Osteocyte (in vitro differentiated cells): ENCODE results near the gene OTOGL. TPM values are rescaled to one million over a fixed set of nuclear protein-coding genes. Genes with fewer than 3 reads are reported as not detected.

Source experiments
- DNase-seq: peaks from one replicate; pipeline ENCODE4 v3.0.0; 2021; ENCODE audit warnings: mixed read lengths; ENCODE audit not compliant: unreplicated experiment; ENCODE audit errors: extremely low spot score
- H3K27ac Mint-ChIP-seq: one replicate; pipeline ENCODE4 v1.8.0; 2021; ENCODE audit warnings: mild to moderate bottlenecking, mixed read lengths; ENCODE audit not compliant: unreplicated experiment
- H3K27me3 Mint-ChIP-seq: one replicate; pipeline ENCODE4 v1.8.0; 2021; ENCODE audit warnings: mixed read lengths; ENCODE audit not compliant: unreplicated experiment
- H3K36me3 Mint-ChIP-seq: one replicate; pipeline ENCODE4 v1.8.0; 2021; ENCODE audit warnings: mixed read lengths; ENCODE audit not compliant: unreplicated experiment
- H3K4me1 Mint-ChIP-seq: one replicate; pipeline ENCODE4 v1.8.0; 2021; ENCODE audit warnings: mixed read lengths; ENCODE audit not compliant: unreplicated experiment
- H3K4me3 Mint-ChIP-seq: one replicate; pipeline ENCODE4 v1.8.0; 2021; ENCODE audit warnings: mild to moderate bottlenecking, moderate library complexity, mixed read lengths; ENCODE audit not compliant: unreplicated experiment
- H3K9me3 Mint-ChIP-seq: one replicate; pipeline ENCODE4 v1.8.0; 2021; ENCODE audit warnings: mixed read lengths; ENCODE audit not compliant: unreplicated experiment
- total RNA-seq: library from RNA; stranded (reverse); gene quantifications from 2 replicates; pipeline ENCODE4 v1.2.1, GENCODE V29; 2021
- TF ChIP-seq, protein P1 (sequence below): fragments of 200-600 bp; sonication (generic); IDR thresholded peaks from 2 replicates; pipeline ENCODE4 v1.5.0; 2021; ENCODE audit warnings: antibody characterized with exemption, mild to moderate bottlenecking, moderate library complexity

Gene OTOGL
- total RNA-seq, 1 donor from 2014 or later: 0.19 TPM

DNA sequence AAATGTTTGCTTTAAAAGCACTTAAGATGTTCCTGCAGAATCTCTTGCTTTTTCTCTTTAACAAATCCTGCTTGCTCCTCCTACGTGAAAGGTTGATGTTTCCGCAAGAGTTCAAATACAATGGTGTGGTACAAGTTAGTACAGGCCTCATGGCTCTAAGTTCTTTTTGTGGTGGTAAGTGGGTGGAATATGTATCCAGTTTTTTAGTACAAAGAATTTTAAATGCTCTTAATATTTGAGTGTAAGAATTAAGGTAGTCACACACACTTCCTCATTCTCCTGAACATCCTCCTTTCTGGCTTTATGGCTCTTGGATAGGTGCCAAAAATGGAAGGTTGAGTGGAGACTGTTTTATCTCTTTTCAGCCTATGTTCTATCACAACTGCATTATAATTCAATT, 1.8 kb downstream of the OTOGL start:
- no peak for DNase-seq
- no peaks in the 10 kb centered on the region for H3K36me3 Mint-ChIP-seq
- H3K4me3 Mint-ChIP-seq: no peak overlapping the region
- H3K4me1 Mint-ChIP-seq: peaks cover 9% of the 10 kb centered on the region
- no peak overlapping the region for H3K27ac Mint-ChIP-seq
- no peaks in the 10 kb centered on the region for H3K27me3 Mint-ChIP-seq
- TF ChIP-seq, protein P1, sequence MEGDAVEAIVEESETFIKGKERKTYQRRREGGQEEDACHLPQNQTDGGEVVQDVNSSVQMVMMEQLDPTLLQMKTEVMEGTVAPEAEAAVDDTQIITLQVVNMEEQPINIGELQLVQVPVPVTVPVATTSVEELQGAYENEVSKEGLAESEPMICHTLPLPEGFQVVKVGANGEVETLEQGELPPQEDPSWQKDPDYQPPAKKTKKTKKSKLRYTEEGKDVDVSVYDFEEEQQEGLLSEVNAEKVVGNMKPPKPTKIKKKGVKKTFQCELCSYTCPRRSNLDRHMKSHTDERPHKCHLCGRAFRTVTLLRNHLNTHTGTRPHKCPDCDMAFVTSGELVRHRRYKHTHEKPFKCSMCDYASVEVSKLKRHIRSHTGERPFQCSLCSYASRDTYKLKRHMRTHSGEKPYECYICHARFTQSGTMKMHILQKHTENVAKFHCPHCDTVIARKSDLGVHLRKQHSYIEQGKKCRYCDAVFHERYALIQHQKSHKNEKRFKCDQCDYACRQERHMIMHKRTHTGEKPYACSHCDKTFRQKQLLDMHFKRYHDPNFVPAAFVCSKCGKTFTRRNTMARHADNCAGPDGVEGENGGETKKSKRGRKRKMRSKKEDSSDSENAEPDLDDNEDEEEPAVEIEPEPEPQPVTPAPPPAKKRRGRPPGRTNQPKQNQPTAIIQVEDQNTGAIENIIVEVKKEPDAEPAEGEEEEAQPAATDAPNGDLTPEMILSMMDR: no peak
- no peaks in the 10 kb centered on the region for H3K9me3 Mint-ChIP-seq

DNA sequence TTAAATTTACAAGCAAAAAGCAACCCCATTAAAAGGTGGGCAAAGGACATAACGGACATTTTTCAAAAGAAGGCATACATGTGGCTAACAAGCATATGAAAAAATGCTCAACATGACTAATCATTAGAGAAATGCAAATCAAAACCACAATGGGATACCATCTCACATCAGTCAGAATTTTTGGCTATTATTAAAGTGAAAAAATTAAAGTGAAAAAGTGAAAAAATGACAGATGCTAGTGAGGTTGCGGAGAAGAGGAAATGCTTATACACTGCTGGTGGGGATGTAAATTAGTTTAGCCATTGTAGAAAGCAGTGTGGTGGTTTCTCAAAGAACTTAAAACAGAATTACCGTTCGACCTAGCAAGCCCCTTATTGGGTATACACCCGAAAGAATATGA, 7.9 kb downstream of the OTOGL start:
- no peaks in the 10 kb centered on the region for H3K4me1 Mint-ChIP-seq
- DNase-seq: no peak

DNA sequence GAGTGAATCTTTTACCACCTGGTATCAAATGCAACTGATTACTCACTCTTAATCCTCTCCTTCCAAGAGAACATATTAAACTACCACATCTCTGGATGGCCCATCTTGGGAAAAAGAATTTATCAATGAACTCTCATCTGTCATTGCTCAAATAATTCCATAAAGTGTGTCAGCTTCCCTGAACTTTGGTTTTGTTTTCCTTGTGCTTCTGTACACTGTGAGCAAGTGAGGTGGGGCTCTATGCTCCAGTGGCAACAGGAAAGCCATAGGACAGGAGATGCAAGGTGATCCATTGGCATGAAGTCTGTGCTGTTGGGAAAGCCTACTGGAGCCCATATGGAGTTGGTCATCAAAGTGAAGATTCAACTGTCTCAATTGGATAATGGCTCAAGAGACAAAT, 17.4 kb downstream of the OTOGL start:
- Mint-ChIP-seq H3K4me1 (peaks cover 8% of the 10 kb centered on the region), H3K27ac (no peak overlapping the region), H3K36me3 (peaks cover 8% of the 10 kb centered on the region), H3K4me3 (no peak overlapping the region), H3K9me3 (peaks cover 20% of the 10 kb centered on the region), H3K27me3 (no peaks in the 10 kb centered on the region)
- DNase-seq: no peak
- TF ChIP-seq, protein P1: no peak

More for the DNA sequence above, 7.9 kb downstream of the OTOGL start:
- TF ChIP-seq, protein P1: no peak
- no peaks in the 10 kb centered on the region for H3K27me3 Mint-ChIP-seq
- no peaks in the 10 kb centered on the region for H3K36me3 Mint-ChIP-seq
- H3K27ac Mint-ChIP-seq: no peak overlapping the region
- no peak overlapping the region for H3K4me3 Mint-ChIP-seq
- no peaks in the 10 kb centered on the region for H3K9me3 Mint-ChIP-seq

DNA sequence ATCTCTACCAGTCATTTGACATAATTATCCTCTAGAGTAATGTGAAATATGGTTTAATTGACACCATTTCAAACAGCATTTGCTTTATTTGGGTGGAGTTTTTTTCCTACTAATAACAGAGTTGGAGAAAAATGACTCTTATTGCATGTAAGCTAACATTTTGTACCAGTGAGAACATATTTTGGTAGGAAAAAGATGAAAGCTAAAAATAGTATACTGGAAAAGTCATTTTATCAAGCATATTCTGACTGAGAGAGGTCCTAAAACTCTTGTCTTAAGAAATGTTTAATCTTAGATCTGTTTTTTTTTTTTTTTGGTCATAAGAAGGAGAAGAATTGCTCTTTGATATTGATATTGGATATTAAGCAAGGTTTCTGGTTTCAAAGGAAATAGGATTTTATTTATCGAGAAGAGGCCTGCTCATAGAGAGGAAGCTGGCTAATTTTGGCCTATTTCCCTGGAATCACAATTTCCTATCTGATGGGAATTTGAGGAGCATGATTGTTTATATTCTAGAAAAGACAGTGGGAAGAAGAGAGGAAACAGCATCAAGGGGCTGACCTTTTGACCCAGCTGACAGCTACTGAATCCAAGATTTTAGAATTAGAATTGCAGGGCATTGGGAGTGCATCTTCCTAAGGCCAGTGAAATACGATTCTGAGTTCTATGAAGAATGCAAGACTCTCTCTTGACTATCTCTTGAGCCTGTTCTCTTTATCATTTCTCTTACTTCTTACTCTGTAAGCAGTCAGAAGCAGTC, 19.4 kb downstream of the OTOGL start:
- Mint-ChIP-seq H3K27ac (peak overlapping the region; percentile 46), H3K4me1 (peaks cover 8% of the 10 kb centered on the region), H3K9me3 (peaks cover 8% of the 10 kb centered on the region), H3K27me3 (no peaks in the 10 kb centered on the region), H3K4me3 (no peak overlapping the region), H3K36me3 (peaks cover 3% of the 10 kb centered on the region)
- no peak for DNase-seq
- TF ChIP-seq, protein P1: no peak

DNA sequence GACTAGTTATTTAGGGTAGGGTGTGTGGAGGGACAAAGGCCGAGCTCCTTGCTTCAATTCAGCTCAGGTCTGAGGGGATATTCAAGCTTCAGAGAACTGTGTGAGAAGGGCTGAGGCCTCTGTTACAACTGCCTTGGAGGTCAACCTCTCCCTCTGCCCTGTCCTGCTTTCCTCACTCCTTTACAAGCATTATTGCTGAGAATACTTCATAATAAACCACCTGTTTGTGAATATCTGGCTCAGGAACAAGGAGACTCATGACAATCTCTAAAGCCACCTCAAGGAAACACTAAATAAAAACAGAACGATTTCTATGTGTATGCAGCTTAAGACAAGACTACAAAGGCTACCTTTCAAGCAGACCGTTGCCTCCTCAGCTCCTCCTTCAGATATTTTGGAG, 21.7 kb downstream of the OTOGL start:
- DNase-seq: no peak
- H3K4me3 Mint-ChIP-seq: no peak overlapping the region
- H3K9me3 Mint-ChIP-seq: no peaks in the 10 kb centered on the region
- no peaks in the 10 kb centered on the region for H3K36me3 Mint-ChIP-seq
- H3K27ac Mint-ChIP-seq: no peak overlapping the region
- H3K27me3 Mint-ChIP-seq: no peaks in the 10 kb centered on the region
- TF ChIP-seq, protein P1: no peak
- H3K4me1 Mint-ChIP-seq: peaks cover 8% of the 10 kb centered on the region
